ENCODE results near the gene FREM1. TPM values are rescaled to one million over a fixed set of nuclear protein-coding genes. Genes with fewer than 3 reads are reported as not detected.

Gene FREM1
- total RNA-seq, 2 donors from 2014 or later, result 0.43 to 2.3 TPM

DNA sequence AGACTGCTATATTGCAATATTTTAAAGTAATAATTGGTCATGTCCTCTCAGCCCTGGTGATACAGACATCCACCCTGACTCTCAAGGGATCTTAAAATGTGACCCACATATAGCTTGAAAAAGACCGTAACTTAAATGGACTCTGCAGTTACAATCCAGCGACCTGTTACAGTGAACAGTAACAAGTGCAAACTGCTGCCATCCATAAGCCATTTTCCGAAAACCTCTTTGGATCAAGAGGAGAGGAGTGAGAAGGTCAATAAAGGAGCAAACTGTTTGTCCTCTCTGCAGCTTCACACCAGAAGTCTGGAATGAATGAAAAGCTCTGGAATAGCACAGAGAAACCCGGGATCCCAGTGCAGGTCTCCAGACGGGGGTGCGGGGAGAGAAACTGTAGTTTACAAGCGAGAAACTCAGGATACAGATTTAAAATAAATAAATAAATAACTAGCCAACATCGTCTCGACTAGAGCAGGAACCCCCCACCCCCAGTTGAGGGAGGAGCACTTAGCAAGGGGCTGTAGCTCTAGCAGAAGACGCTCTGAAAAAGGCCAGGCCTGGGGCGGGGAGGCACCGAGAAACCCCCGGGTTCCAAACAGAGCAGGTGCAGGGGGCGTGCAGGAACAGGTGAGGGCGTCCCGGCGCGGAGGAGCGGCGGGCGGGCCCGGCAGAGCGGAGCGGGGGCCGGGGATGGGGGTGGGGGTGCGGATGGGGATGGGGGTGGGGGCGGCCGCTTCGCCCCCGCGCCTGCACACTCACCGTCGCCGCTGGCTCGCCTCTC is 217.6 kb downstream of the FREM1 start:
- DNase-seq (peak; percentile 28 to 46), ATAC-seq (peak; percentile 68)
- intact Hi-C loops (cut with DNase I, micrococcal nuclease), result no loop called here

DNA sequence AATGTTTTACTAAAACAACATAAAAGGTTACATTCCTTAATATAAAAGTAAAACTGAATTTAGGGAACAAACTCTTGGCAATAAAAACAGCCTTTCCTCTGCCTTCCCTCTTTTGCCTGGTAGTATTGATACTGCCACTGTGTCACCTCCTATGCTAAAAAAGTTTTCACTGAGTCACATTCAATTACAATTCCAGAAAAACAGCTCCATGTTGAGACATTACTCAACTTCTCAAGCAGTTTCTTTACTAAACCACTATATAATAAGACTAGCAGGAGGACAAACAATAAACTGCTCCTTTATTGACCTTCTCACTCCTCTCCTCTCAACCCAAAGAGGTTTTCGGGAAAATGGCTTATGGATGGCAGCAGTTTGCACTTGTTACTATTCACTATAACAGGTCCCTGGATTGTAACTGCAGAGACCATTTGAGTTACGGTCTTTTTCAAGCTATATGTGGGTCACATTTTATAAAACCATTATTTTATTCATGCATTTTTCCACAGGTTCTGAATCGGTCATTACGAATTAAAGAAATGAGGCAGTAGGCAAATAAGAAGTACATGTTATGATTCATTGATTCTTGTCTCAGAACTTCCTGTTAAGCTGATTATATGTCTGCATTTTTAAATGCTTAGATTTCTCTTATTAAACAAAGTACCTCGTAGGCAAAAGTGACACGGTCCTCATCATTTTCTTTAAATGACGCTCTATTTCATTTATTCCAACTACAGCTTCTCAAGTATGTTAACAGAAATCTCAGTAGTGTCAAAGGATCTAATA is 219.1 kb downstream of the FREM1 start:
- intact Hi-C loops (cut with DNase I, micrococcal nuclease), result no loop called here
- no peak for ATAC-seq
- no peak for DNase-seq

DNA sequence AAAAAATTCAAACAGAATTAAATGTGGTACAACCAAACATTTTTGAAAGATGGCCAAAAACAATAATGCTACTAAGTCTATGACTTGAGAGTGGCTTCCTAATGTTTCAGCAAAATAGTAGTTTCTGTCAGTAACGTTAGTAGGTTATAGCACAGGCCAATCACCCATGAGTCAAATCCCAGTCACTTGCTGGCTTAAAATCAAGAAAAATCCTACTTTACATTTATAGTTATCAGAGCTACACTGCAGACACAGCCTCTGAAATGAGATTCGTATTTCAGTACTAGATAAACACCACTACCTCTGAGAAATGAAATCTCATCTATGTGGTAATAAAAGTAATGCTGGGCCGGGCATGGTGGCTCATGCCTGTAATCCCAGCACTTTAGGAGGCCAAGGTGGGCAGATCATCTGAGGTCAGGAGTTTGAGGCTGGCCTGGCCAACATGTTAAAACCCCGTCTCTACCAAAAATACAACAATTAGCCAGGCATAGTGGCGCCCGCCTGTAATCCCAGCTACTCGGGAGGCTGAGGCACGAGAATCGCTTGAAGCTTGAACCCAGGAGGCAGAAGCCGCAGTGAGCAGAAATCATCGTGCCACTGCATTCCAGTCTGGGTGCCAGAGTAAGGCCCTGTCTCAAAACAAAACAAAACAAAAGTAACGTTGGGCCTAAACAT is 223.0 kb downstream of the FREM1 start:
- ATAC-seq, result no peak
- intact Hi-C loops (cut with DNase I, micrococcal nuclease), result no loop called here
- no peak for DNase-seq

DNA sequence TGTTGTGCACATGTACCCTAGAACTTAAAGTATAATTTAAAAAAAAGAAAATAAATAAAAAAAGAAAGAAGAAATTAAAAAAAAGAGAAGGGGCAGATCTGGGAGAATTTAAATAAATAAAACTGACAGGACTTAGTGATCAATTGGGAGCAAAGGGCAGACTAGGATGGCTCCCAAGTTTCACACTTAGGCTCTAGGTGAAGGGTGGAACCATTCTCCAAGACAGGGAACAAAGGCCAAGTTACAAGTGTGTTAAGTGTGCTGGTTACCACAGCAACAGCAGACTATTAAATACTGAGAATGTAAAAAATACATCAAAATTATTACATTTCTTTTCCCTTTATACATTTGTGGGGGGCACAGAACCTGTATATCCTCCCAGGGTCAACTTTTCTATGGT is 224.1 kb downstream of the FREM1 start:
- ATAC-seq (peak; percentile 95), DNase-seq (no peak)
- intact Hi-C loops (cut with DNase I, micrococcal nuclease), result no loop called here

Other genes starting within 250 kb of the FREM1 start
- gene ZDHHC21, start 217.0 kb downstream of the FREM1 start, total RNA-seq, result 10 to 100 TPM; 16.2 to 19.4 TPM
- gene CER1, start 187.7 kb downstream of the FREM1 start, total RNA-seq, result not detected

All from left colon (tissue), 2 donors.